HepG2 (cell line): ENCODE results near the gene SNAPC3. TPM values are rescaled to one million over a fixed set of nuclear protein-coding genes. Genes with fewer than 3 reads are reported as not detected.

Source experiments
- HMGXB4 ChIP-seq, 2 experiments: sonication (generic) in 1 of 2; formaldehyde crosslinking in 1 of 2; IDR thresholded peaks; 2 replicates each; pipeline versions ENCODE4 v1.4.0 to v1.6.1; 2018 to 2020; ENCODE audit warnings: missing genetic modification reagents in 2 of 2, borderline replicate concordance in 1 of 2, low read depth in 1 of 2, mild to moderate bottlenecking in 1 of 2, missing biosample characterization in 1 of 2
- KAT7 ChIP-seq: IDR thresholded peaks from 2 replicates; pipeline ENCODE4 v1.6.1; 2018; ENCODE audit warnings: borderline replicate concordance, missing compliant biosample characterization
- MXD4 ChIP-seq: IDR thresholded peaks from 2 replicates; pipeline ENCODE4 v1.6.1; 2016; ENCODE audit warnings: mild to moderate bottlenecking, missing biosample characterization, missing genetic modification reagents
- PAXIP1 ChIP-seq: sonication (generic); formaldehyde crosslinking; conservative IDR thresholded peaks from 2 replicates; pipeline ENCODE4 v1.4.0; 2020; ENCODE audit warnings: mild to moderate bottlenecking, missing genetic modification reagents, moderate library complexity
- PHF20 ChIP-seq: sonication (generic); formaldehyde crosslinking; IDR thresholded peaks from 2 replicates; pipeline ENCODE4 v1.5.0; 2020; ENCODE audit warnings: mild to moderate bottlenecking, missing genetic modification reagents
- RFX1 ChIP-seq: fragments of 450-650 bp; IDR thresholded peaks from 2 replicates; pipeline ENCODE4 v1.6.1; 2017
- SNAPC4 ChIP-seq: sonication (generic); formaldehyde crosslinking; IDR thresholded peaks from 2 replicates; pipeline ENCODE4 v1.4.0; 2020; ENCODE audit warnings: mild to moderate bottlenecking, missing genetic modification reagents
- SNRNP70 ChIP-seq: fragments of 200-400 bp; formaldehyde crosslinking; IDR thresholded peaks from 2 replicates; pipeline ENCODE4 v1.6.1; 2017; ENCODE audit warnings: mild to moderate bottlenecking, low read depth, low read length, moderate library complexity
- TFDP2 ChIP-seq: sonication (generic); formaldehyde crosslinking; IDR thresholded peaks from 2 replicates; pipeline ENCODE4 v1.4.0; 2020; ENCODE audit warnings: missing genetic modification reagents
- ZFP82 ChIP-seq: sonication (generic); formaldehyde crosslinking; IDR thresholded peaks from 2 replicates; pipeline ENCODE4 v1.5.1; 2020; ENCODE audit warnings: mild to moderate bottlenecking, missing genetic modification reagents, borderline replicate concordance
- ZFP90 ChIP-seq: sonication (generic); formaldehyde crosslinking; IDR thresholded peaks from 2 replicates; pipeline ENCODE4 v1.8.0; 2022; ENCODE audit warnings: missing genetic modification reagents, mild to moderate bottlenecking, inconsistent platforms, borderline replicate concordance
- ZNF263 ChIP-seq: sonication (generic); formaldehyde crosslinking; IDR thresholded peaks from 2 replicates; pipeline ENCODE4 v1.4.0; 2020; ENCODE audit warnings: missing genetic modification reagents
- ZNF543 ChIP-seq: sonication (generic); formaldehyde crosslinking; IDR thresholded peaks from 2 replicates; pipeline ENCODE4 v1.4.0; 2020; ENCODE audit warnings: mild to moderate bottlenecking, missing genetic modification reagents
- ZNF672 ChIP-seq: sonication (generic); formaldehyde crosslinking; IDR thresholded peaks from 2 replicates; pipeline ENCODE4 v1.8.1; 2022; ENCODE audit warnings: missing genetic modification reagents
- polyA plus RNA-seq, 8 experiments: library from polyadenylated mRNA; depleted of rRNA in 3 of 8; stranded (reverse) in 7 of 8; unstranded in 1 of 8; fragments of >200 nt; fragmentation: Illumina TruSeq in 4 of 8; extraction: Trizol in 4 of 8; gene quantifications; 2 replicates each; pipeline versions ENCODE4 v1.2.1 to v1.2.3, GENCODE V29; 2011 to 2016; ENCODE audit warnings: low read depth in 4 of 8, missing spikeins in 1 of 8, mixed read lengths in 1 of 8; ENCODE audit not compliant: insufficient read depth in 1 of 8
- total RNA-seq, 5 experiments: library from RNA; depleted of rRNA; stranded (reverse); fragments of >200 nt; fragmentation: Illumina TruSeq; extraction: Trizol; gene quantifications; 2 replicates each; pipeline ENCODE4 v1.2.3, GENCODE V29; 2016; ENCODE audit warnings: low read depth in 1 of 5

SNAPC3 gene
- total and polyA plus RNA-seq, 2 of the 13 experiments (the other 11 are each of a cell fraction or from before 2014, with no cell fraction given), result 25.6 to 26.0 TPM

- TF ChIP-seq HMGXB4 (CRISPR knock-in tag; IDR thresholded peaks at IDR 0.05; ENCODE audit: borderline replicate concordance in 1 of 2, low read depth in 1 of 2) (peak; percentile 85 to 93; a peak in 3 of 4 replicates), PAXIP1 (peak; percentile 41), ZNF672 (CRISPR knock-in tag) (no peak), TFDP2 (CRISPR knock-in tag) (peak; percentile 78; the same call in 1 of the 2 replicates), PHF20 (CRISPR knock-in tag) (peak; percentile 73), SNRNP70 (no peak), ZNF543 (CRISPR knock-in tag) (peak; percentile 74), SNAPC4 (CRISPR knock-in tag) (0 out of 2 replicates have a peak, but pooled peaks have one; percentile 56), ZNF263 (CRISPR knock-in tag) (peak; percentile 43), ZFP82 (CRISPR knock-in tag) (0 out of 2 replicates have a peak, but pooled peaks have one; percentile 62), RFX1 (no peak), MXD4 (CRISPR knock-in tag) (peak; percentile 78), KAT7 (peak; percentile 62; the same call in 1 of the 2 replicates), ZFP90 (CRISPR knock-in tag) (peak; percentile 87; the same call in 1 of the 2 replicates)
Observed at GRCh38 chr9:15422372-15423230, at the start of gene SNAPC3 (continued).
